HG03045 (cell line): ENCODE measurements around the gene FNBP1.

Source experiments
- ATAC-seq: cut with Tn5 transposase; IDR thresholded peaks from one replicate; pipeline ENCODE4 v1.9.1; 2021; ENCODE audit warnings: mild to moderate bottlenecking, moderate library complexity; ENCODE audit not compliant: unreplicated experiment

Gene FNBP1

GRCh38 chr9:129881547-129882324 lies 161.3 kb downstream of the FNBP1 start:
- ATAC-seq: no peak

GRCh38 chr9:129880654-129881546 lies 162.1 kb downstream of the FNBP1 start:
- ATAC-seq: no peak

- no peak for ATAC-seq
Measured at GRCh38 chr9:129879991-129880653, 162.9 kb downstream of the FNBP1 start.

GRCh38 chr9:129879103-129879699 lies 163.8 kb downstream of the FNBP1 start:
- no peak for ATAC-seq

GRCh38 chr9:129878291-129878690 lies 164.7 kb downstream of the FNBP1 start:
- no peak for ATAC-seq

- ATAC-seq: no peak
Measured at GRCh38 chr9:129876815-129877214, 166.2 kb downstream of the FNBP1 start.

- ATAC-seq: no peak
Measured at GRCh38 chr9:129875687-129876395, 167.1 kb downstream of the FNBP1 start.

GRCh38 chr9:129875181-129875611 lies 167.8 kb downstream of the FNBP1 start:
- ATAC-seq: no peak

GRCh38 chr9:129874261-129875101 lies 168.5 kb downstream of the FNBP1 start:
- no peak for ATAC-seq

GRCh38 chr9:129873563-129874190 lies 169.3 kb downstream of the FNBP1 start:
- no peak for ATAC-seq

GRCh38 chr9:129871046-129871445 lies 171.9 kb downstream of the FNBP1 start:
- ATAC-seq: no peak

- no peak for ATAC-seq
Measured at GRCh38 chr9:129869585-129870501, 173.1 kb downstream of the FNBP1 start.

- ATAC-seq: no peak
Measured at GRCh38 chr9:129868872-129869486, 174.0 kb downstream of the FNBP1 start.

- no peak for ATAC-seq
Measured at GRCh38 chr9:129868023-129868871, 174.7 kb downstream of the FNBP1 start.

- no peak for ATAC-seq
Measured at GRCh38 chr9:129867136-129868022, 175.6 kb downstream of the FNBP1 start.
